Measurements from ENCODE around the gene NSMF. TPM values are rescaled to one million over a fixed set of nuclear protein-coding genes. Genes with fewer than 3 reads are reported as not detected.

The NSMF gene
- total and polyA plus RNA-seq, 2 experiments from 2014 or later, result 20.3 to 103 TPM

GRCh38 chr9:137497921-137498719 is 39.0 kb upstream of the NSMF start:
- DNase-seq (ENCODE audit: low spot score) (no peak), ATAC-seq (no peak)
- no peak overlapping the region for H3K27ac ChIP-seq (ENCODE audit: low read depth)
- H3K4me1 ChIP-seq (ENCODE audit: insufficient read depth), result no peaks in the 10 kb centered on the region
- H3K4me2 ChIP-seq, result no peak overlapping the region
- H4K20me1 ChIP-seq (replicated peaks; ENCODE audit: insufficient read depth), result no peaks in the 10 kb centered on the region
- TF ChIP-seq, protein P1, sequence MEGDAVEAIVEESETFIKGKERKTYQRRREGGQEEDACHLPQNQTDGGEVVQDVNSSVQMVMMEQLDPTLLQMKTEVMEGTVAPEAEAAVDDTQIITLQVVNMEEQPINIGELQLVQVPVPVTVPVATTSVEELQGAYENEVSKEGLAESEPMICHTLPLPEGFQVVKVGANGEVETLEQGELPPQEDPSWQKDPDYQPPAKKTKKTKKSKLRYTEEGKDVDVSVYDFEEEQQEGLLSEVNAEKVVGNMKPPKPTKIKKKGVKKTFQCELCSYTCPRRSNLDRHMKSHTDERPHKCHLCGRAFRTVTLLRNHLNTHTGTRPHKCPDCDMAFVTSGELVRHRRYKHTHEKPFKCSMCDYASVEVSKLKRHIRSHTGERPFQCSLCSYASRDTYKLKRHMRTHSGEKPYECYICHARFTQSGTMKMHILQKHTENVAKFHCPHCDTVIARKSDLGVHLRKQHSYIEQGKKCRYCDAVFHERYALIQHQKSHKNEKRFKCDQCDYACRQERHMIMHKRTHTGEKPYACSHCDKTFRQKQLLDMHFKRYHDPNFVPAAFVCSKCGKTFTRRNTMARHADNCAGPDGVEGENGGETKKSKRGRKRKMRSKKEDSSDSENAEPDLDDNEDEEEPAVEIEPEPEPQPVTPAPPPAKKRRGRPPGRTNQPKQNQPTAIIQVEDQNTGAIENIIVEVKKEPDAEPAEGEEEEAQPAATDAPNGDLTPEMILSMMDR (conservative IDR thresholded peaks at IDR 0.05; ENCODE audit: low read depth in 2 of 2), result 0 out of 4 replicates have a peak, but pooled peaks of 1 of the 2 experiments have one; percentile 9
- TF ChIP-seq NANOG (IDR thresholded peaks at IDR 0.05; ENCODE audit: borderline replicate concordance), result no peak
- H3K36me3 ChIP-seq (ENCODE audit: insufficient read depth), result no peaks in the 10 kb centered on the region
- H3K27me3 ChIP-seq (ENCODE audit: insufficient read depth), result no peaks in the 10 kb centered on the region
- no peak overlapping the region for H2AFZ ChIP-seq
- Mint-ChIP-seq H3K27me3 (ENCODE audit: insufficient read depth, low read depth, poor library complexity) (peaks cover 29% of the 10 kb centered on the region), H3K9me3 (peaks cover 63% of the 10 kb centered on the region), H3K27ac (no peak overlapping the region), H3K4me1 (peaks cover 2% of the 10 kb centered on the region; the same call in 1 of the 3 replicates), H3K4me3 (no peak overlapping the region), H3K36me3 (ENCODE audit: low read depth) (peaks cover 26% of the 10 kb centered on the region)
- H3K4me3 ChIP-seq, result no peak overlapping the region
- no peaks in the 10 kb centered on the region for H3F3A ChIP-seq (replicated peaks; ENCODE audit: low read depth)
- H3K79me2 ChIP-seq (replicated peaks; ENCODE audit: insufficient read depth), result no peaks in the 10 kb centered on the region
- no peaks in the 10 kb centered on the region for H3K9me2 ChIP-seq (ENCODE audit: insufficient read depth)

- Histone ChIP-seq H3K4me3 (no peak overlapping the region), H3F3A (replicated peaks; ENCODE audit: low read depth) (no peaks in the 10 kb centered on the region), H3K27me3 (ENCODE audit: insufficient read depth) (no peaks in the 10 kb centered on the region), H3K79me2 (replicated peaks; ENCODE audit: insufficient read depth) (no peaks in the 10 kb centered on the region), H3K4me1 (ENCODE audit: insufficient read depth) (no peaks in the 10 kb centered on the region), H3K9me2 (ENCODE audit: insufficient read depth) (no peaks in the 10 kb centered on the region), H3K4me2 (no peak overlapping the region), H3K36me3 (ENCODE audit: insufficient read depth) (no peaks in the 10 kb centered on the region), H2AFZ (no peak overlapping the region), H4K20me1 (replicated peaks; ENCODE audit: insufficient read depth) (no peaks in the 10 kb centered on the region), H3K27ac (ENCODE audit: low read depth) (no peak overlapping the region)
- no peak for ATAC-seq
- Mint-ChIP-seq H3K9me3 (peaks cover 54% of the 10 kb centered on the region), H3K4me3 (no peak overlapping the region), H3K27me3 (ENCODE audit: insufficient read depth, low read depth, poor library complexity) (peaks cover 16% of the 10 kb centered on the region), H3K27ac (no peak overlapping the region), H3K4me1 (no peaks in the 10 kb centered on the region; the same call in 2 of the 3 replicates), H3K36me3 (ENCODE audit: low read depth) (peaks cover 12% of the 10 kb centered on the region)
- DNase-seq (ENCODE audit: low spot score), result no peak
- TF ChIP-seq ZNF462 (CRISPR knock-in tag; IDR thresholded peaks at IDR 0.05) (no peak), EZH2 (IDR thresholded peaks at IDR 0.05; ENCODE audit: low read depth, unreplicated experiment) (no peak), NANOG (IDR thresholded peaks at IDR 0.05; ENCODE audit: borderline replicate concordance) (no peak), CREB1 (CRISPR knock-in tag; IDR thresholded peaks at IDR 0.05; ENCODE audit: low read depth) (no peak), ZNF114 (CRISPR knock-in tag; IDR thresholded peaks at IDR 0.05) (no peak), EZH2phosphoT487 (IDR thresholded peaks at IDR 0.05; ENCODE audit: unreplicated experiment) (no peak), JUNB (IDR thresholded peaks at IDR 0.05; ENCODE audit: unreplicated experiment) (no peak), POLR2AphosphoS5 (IDR thresholded peaks at IDR 0.05; ENCODE audit: low read depth) (no peak)
- TF ChIP-seq, protein P1 (conservative IDR thresholded peaks at IDR 0.05; ENCODE audit: low read depth in 2 of 2), result no peak
Measured at GRCh38 chr9:137496601-137497375, 37.7 kb upstream of the NSMF start.
